Testis (tissue), 2 donors: Measurements from ENCODE around the gene IRF9.

Experiments used
- POLR2A ChIP-seq: fragments of 450-650 bp; IDR thresholded peaks from one replicate; pipeline ENCODE4 v1.6.1; 2017; ENCODE audit warnings: antibody characterized with exemption, mild to moderate bottlenecking, moderate library complexity
- TF ChIP-seq, protein P1 (sequence below), 3 experiments: fragments of 450-650 bp in 2 of 3; fragments of 200-600 bp in 1 of 3; sonication (generic) in 1 of 3; IDR thresholded peaks; one replicate each; pipeline ENCODE4 v1.5.1; 2016 to 2019; ENCODE audit warnings: antibody characterized with exemption in 3 of 3, mild to moderate bottlenecking in 2 of 3, moderate library complexity in 1 of 3

GRCh38 chr14:24133735-24134134 lies 27.3 kb upstream of the IRF9 start:
- TF ChIP-seq, protein P1, sequence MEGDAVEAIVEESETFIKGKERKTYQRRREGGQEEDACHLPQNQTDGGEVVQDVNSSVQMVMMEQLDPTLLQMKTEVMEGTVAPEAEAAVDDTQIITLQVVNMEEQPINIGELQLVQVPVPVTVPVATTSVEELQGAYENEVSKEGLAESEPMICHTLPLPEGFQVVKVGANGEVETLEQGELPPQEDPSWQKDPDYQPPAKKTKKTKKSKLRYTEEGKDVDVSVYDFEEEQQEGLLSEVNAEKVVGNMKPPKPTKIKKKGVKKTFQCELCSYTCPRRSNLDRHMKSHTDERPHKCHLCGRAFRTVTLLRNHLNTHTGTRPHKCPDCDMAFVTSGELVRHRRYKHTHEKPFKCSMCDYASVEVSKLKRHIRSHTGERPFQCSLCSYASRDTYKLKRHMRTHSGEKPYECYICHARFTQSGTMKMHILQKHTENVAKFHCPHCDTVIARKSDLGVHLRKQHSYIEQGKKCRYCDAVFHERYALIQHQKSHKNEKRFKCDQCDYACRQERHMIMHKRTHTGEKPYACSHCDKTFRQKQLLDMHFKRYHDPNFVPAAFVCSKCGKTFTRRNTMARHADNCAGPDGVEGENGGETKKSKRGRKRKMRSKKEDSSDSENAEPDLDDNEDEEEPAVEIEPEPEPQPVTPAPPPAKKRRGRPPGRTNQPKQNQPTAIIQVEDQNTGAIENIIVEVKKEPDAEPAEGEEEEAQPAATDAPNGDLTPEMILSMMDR (IDR thresholded peaks at IDR 0.05) = no peak
- TF ChIP-seq POLR2A = no peak
